Activated T-cell treated with anti-CD3 and anti-CD28 coated beads for 24 hours (primary cell): Measurements from ENCODE around the gene BFSP2.
"Not testable (repeated sequence)": the region's sequence is repeated elsewhere in the genome, so short reads cannot be mapped to it uniquely, and the experiment has no call there.

Source experiments
- DNase-seq: peaks from one replicate; pipeline ENCODE4 v3.0.0-alpha.2; 2020; ENCODE audit warnings: low read depth

The BFSP2 gene

GRCh38 chr3:133457465-133458067 lies 57.7 kb downstream of the BFSP2 start:
- DNase-seq: no peak

DNA sequence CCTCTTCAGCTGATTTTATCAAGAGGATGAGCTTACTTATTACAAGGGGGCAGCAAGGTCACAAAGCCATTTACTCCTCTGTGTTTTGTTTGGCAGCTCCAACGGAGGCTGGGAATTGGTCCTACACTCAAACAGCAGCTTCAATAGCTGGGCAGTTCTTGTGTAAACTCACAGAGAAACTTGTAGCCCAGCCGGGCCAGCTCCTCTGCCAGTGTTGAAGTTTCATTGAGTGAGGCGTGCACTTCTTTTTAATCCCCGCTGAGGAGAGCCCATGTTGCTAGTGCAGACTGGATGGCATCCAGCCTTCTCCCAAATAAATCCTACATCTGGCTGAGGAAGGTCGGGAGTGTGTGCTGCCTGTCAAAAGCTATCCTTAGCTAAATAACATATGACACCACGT lies 59.5 kb downstream of the BFSP2 start:
- DNase-seq: no peak

DNA sequence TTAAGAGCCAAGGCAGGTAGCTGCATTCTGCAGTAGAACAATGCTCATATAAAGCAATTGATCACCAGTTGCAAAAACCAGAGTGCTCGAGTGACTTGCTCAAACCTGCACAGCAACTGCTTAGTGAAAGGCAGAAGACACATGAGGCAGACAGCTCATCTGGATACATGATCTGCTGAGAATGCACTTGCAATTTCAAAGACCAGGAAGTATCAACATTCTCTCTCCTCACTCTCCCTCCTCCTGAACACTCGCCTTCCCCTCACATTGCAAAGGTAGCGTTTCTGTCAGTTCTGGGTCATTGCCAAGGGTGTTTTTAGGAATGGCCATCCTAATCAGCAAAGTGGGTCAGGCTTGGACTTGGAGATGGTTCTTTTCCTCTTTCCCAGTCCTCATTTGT lies 61.0 kb downstream of the BFSP2 start:
- DNase-seq: no peak

DNA sequence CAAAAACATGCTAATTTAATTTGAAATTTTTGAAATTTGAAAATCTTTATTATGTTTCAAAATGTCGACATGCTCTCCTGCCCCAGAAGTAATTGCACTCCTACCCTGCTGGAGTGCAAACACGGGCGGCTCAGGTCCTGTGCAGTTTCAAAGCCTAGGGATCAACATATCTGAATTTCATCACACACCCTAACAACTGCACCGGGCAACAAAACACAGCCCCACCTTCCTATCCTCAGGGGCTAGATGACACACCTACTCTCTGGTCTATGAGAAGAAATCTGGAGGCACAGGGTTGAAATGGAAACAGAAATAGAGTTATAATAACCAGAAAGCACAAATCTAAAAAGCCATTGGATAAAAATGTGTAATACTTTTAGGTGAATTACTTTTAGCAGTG lies 61.4 kb downstream of the BFSP2 start:
- no peak for DNase-seq

DNA sequence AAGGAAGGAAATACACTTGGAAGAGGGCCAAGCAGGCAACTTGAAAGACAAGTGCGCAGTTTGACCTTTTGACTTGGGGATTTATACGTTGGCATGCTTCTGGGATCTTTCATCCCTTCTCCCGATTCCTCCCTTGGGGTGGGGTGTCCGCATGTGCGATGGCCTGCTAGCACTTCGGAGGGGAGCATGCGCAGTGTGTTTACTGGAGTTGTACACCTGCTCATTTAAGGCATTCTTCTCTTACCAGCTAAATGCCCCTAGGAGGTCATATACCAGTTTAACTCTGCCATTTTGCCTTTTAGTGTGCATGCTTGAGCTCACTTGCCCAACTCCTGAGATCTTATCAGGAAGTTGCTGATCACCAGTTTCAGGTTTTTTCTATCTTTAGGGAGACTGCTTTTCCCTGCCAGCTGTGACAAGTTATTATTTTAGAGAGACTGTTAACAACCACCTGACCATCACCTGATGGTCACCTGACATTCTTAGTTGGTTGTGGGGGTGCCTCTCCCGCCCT lies 63.5 kb downstream of the BFSP2 start:
- no peak for DNase-seq

DNA sequence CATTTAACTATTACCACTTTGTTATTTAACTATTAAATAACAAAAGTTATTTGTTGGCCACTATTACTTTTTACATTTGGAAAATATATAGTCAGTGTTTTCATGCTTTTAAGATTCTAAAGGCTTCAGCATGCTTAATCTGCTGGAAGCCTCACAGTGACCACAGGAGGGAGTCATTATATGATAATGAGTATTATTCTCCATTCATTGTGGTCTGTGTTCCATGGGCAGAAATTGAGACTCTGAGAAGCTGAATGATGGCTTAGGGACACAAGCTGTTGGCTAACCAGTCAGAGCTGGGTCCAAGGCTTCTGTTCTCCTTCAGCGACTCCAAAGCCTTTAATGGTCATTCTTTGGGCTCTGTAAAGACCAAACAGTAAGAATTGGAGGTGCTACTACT lies 64.7 kb downstream of the BFSP2 start:
- DNase-seq: no peak

GRCh38 chr3:133466531-133467386 lies 66.9 kb downstream of the BFSP2 start:
- DNase-seq: no peak

- no peak for DNase-seq
These were observed 67.9 kb downstream of the BFSP2 start for GRCh38 chr3:133467780-133468179.

DNA sequence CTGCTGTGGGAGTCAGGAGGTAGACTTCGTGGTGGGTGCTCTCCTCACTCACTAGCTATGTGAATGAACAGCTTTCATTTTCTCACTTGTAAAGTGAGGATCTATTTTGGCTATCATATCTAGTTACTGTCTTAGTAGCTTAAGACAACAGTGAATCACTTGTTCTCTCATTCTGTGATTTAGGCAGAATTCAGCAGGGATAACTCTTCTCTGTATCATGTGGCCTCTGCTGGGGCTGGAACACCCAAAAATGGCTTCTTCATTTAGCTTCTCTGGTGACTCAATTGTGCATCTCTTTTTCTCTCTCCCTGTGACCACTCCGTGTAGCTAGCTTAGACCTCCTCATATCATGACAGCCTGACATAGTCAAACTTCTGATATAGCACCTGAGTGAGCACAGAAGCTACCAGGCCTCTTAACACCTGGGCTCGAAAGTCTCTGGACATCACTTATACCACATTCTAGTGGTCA lies 68.4 kb downstream of the BFSP2 start:
- no peak for DNase-seq

DNA sequence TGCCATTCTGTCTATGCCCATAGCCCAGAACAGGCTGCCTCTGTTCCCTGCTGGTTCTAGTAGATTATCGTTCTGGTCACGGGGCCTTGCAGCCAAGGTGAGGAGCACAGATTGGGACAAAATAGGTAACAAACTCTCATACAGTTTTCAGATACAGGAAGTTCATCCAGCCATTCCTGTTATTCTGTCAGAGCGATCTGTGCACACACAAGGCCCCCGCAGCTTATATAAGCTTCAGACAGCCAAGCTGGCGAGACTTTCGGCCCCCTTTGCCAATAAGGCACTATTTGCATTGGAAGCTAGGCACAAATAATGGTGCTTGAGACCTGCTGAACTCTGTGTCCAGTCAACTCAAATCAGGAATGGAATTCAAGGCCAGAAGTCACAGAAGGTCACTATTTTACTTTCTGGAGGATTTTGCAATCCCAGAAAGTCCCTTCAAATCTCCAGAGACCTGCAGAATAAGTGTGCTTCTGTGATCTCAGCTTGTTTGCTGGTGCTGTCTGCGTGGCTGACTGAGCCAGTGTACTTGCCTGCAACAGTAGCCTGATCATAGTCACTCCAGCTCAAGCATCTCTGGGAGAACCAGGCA lies 69.4 kb downstream of the BFSP2 start:
- no peak for DNase-seq

DNA sequence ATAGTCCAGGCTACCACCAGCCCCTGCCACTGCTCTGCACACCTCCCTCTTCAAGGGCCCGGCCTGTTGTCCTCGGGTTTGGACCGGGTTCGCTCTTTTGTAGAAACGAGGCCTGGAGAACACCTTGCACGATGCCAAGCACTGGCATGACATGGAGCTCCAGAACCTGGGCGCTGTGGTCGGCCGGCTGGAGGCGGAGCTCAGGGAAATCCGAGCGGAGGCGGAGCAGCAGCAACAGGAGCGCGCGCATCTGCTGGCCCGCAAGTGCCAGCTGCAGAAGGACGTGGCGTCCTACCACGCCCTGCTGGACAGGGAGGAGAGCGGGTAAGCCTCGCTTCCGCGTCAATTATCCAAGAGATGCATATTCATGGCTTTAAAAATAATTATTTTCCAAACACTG lies 72.4 kb downstream of the BFSP2 start:
- no peak for DNase-seq

- no peak for DNase-seq
These were observed 73.0 kb downstream of the BFSP2 start for GRCh38 chr3:133472889-133473288.

DNA sequence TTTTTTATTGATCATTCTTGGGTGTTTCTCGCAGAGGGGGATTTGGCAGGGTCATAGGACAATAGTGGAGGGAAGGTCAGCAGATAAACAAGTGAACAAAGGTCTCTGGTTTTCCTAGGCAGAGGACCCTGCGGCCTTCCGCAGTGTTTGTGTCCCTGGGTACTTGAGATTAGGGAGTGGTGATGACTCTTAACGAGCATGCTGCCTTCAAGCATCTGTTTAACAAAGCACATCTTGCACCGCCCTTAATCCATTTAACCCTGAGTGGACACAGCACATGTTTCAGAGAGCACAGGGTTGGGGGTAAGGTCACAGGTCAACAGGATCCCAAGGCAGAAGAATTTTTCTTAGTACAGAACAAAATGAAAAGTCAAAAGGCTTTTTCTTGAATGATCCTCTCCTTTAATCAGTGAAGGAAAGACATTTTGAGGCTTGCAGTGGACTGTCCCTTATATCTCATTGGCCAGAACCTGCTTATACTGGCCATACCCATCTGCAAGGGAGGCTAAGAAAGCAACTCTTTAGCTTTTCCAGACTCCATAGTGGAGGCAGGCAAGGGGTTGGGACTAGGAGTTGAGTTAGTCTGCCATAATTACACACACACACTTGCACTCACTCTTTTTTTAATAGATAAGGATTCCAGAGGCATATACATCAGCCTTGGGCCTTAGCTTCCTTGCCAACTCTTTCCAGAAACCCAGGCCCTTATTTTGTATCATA lies 73.8 kb downstream of the BFSP2 start:
- not testable (repeated sequence) for DNase-seq

GRCh38 chr3:133474251-133474801 lies 74.5 kb downstream of the BFSP2 start:
- no peak for DNase-seq

- no peak for DNase-seq
These were observed 75.0 kb downstream of the BFSP2 start for GRCh38 chr3:133474817-133475216.

GRCh38 chr3:133475245-133476010 lies 75.6 kb downstream of the BFSP2 start:
- DNase-seq: no peak

- no peak for DNase-seq
These were observed 77.1 kb downstream of the BFSP2 start for GRCh38 chr3:133476971-133477375.

DNA sequence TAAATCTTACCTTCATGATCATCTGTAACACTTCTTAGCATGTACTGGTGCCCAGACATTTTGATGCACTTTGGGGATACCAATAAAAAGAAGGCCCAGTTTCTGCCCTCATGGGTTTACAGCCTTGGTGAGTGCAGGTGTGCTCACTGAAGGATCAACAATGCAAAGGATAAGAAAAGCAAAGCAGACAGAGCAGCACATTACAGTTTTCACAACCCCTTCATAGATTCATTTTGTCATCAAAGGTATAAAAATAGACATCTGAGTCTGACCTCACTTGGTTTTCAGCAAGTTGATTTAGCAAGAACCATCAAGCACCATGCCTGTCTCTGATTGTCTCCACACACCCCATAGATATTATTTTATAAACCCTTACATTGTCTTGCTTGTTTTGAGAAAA lies 77.6 kb downstream of the BFSP2 start:
- DNase-seq: no peak

GRCh38 chr3:133478624-133479023 lies 78.8 kb downstream of the BFSP2 start:
- no peak for DNase-seq

- DNase-seq: no peak
These were observed 79.5 kb downstream of the BFSP2 start for GRCh38 chr3:133479401-133479800.
